Heart left ventricle (tissue), 13 donors: Measurements from ENCODE around the gene PGAP6.

Experiments
- CTCF ChIP-seq, 12 donors: fragments of 200-600 bp; sonication (generic) in 4 of 12; IDR thresholded peaks; one replicate each; pipeline versions ENCODE4 v1.5.0 to v1.8.0; 2018 to 2022; ENCODE audit warnings: antibody characterized with exemption in 12 of 12, mild to moderate bottlenecking in 5 of 12
- POLR2A ChIP-seq, 2 donors: fragments of 450-650 bp; IDR thresholded peaks; one replicate each; pipeline ENCODE4 v1.6.1; 2017; ENCODE audit warnings: antibody characterized with exemption in 2 of 2, mild to moderate bottlenecking in 2 of 2, moderate library complexity in 2 of 2
- donor health status: ischemic (EF 13 %, LVEDD 7.1; RV severe dilation, severe dysfunction).
- donor health status: DM: no; HTN: yes; CAD: no.
- donor health status: DM: no; HTN: no; CAD: no.
- donor health status: ischemic (EF 25% LVEDD 6.9; RV normal size, moderate dysfunction).
- donor health status: ischemic (EF 25% LVEDD 5.7; RV mildly dilated, moderate dysfunction).
- donor health status: ischemic (EF 35%, LVEDD 5.7; RV mildly dilated, moderate dysfunction).
- donor health status: nonischemic (EF 11% LVEDD 7.7; RV severe dilation, severe dysfunction).
- donor health status: DM: yes; HTN: yes; CAD: no.
- donor health status: PGD.
- donor health status: ischemic (EF 29% LVEDD 5.4; RV normal size, mild dysfunction).
- donor health status: nonischemic (EF 23%, LVEDD 6.1; RV moderate dilation, normal function).

GRCh38 chr16:373020-373598 is 8.7 kb downstream of the PGAP6 start:
- TF ChIP-seq CTCF (IDR thresholded peaks at IDR 0.05) (no peak), POLR2A (IDR thresholded peaks at IDR 0.05) (no peak)
